ENCODE results near the gene CYP26B1. TPM values are rescaled to one million over a fixed set of nuclear protein-coding genes. Genes with fewer than 3 reads are reported as not detected.

The CYP26B1 gene
- total RNA-seq, 1 experiment from 2014 or later = 3.9 TPM

DNA sequence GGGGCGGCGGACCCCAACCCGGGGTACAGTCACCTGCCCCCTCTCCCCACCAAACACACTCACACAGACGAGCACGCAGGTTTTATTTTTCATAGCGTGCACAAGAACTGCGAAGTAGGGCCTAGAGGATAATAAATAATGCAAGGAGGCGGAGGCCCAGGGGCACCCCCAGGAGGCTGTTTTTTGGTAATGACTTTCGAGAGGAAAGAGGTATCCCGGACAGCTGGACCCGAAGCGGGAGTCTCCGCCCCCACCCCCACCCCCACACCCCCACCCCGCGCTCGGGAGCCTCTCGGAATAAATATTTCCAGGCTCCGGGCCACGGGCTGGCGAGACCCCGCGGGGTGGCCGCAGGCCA lies 3.4 kb downstream of the CYP26B1 start:
- TF ChIP-seq EZH2 (IDR thresholded peaks at IDR 0.05; ENCODE audit: low read length, unreplicated experiment) (no peak), EZH2phosphoT487 (IDR thresholded peaks at IDR 0.05; ENCODE audit: borderline replicate concordance, low read length) (no peak)
- TF ChIP-seq, protein P1, sequence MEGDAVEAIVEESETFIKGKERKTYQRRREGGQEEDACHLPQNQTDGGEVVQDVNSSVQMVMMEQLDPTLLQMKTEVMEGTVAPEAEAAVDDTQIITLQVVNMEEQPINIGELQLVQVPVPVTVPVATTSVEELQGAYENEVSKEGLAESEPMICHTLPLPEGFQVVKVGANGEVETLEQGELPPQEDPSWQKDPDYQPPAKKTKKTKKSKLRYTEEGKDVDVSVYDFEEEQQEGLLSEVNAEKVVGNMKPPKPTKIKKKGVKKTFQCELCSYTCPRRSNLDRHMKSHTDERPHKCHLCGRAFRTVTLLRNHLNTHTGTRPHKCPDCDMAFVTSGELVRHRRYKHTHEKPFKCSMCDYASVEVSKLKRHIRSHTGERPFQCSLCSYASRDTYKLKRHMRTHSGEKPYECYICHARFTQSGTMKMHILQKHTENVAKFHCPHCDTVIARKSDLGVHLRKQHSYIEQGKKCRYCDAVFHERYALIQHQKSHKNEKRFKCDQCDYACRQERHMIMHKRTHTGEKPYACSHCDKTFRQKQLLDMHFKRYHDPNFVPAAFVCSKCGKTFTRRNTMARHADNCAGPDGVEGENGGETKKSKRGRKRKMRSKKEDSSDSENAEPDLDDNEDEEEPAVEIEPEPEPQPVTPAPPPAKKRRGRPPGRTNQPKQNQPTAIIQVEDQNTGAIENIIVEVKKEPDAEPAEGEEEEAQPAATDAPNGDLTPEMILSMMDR (conservative IDR thresholded peaks at IDR 0.05; ENCODE audit: low read depth, low read length) = no peak
- DNase-seq = no peak
- peak overlapping the region; percentile 91 for H2AFZ ChIP-seq (ENCODE audit: low read length)
- ATAC-seq = no peak
- intact Hi-C loops (cut with micrococcal nuclease) = no loop called here
- H3K4me1 ChIP-seq (ENCODE audit: insufficient read depth, low read length) = peaks cover 15% of the 10 kb centered on the region
- H3K27ac ChIP-seq (ENCODE audit: low read length) = no peak overlapping the region
- H3K79me2 ChIP-seq (ENCODE audit: low read length) = no peaks in the 10 kb centered on the region
- no peaks in the 10 kb centered on the region for H3K36me3 ChIP-seq (ENCODE audit: low read depth, low read length)
- H3F3A ChIP-seq (ENCODE audit: low read length, unreplicated experiment) = no peaks in the 10 kb centered on the region
- no peaks in the 10 kb centered on the region for H4K20me1 ChIP-seq (ENCODE audit: low read length)
- peak overlapping the region; percentile 83 for H3K4me3 ChIP-seq (ENCODE audit: low read length)
- POLR2A ChIA-PET (ENCODE audit: unreplicated experiment) = no interaction called here
- no peaks in the 10 kb centered on the region for H3K9me2 ChIP-seq (replicated peaks; ENCODE audit: low read length)
- no peak overlapping the region for H3K9ac ChIP-seq (ENCODE audit: low read length)
- H3K27me3 ChIP-seq (ENCODE audit: low read length) = peaks cover 20% of the 10 kb centered on the region
- CTCF ChIA-PET = no interaction called here
- BruUV-seq (replicated peaks) = no TSS peak
- H3K9me3 ChIP-seq (ENCODE audit: low read length) = no peaks in the 10 kb centered on the region
- H3K4me2 ChIP-seq (ENCODE audit: low read length) = peak overlapping the region; percentile 98

GRCh38 chr2:72143441-72144273 lies 4.0 kb downstream of the CYP26B1 start:
- intact Hi-C loops (cut with micrococcal nuclease) = no loop called here
- H4K20me1 ChIP-seq (ENCODE audit: low read length) = no peaks in the 10 kb centered on the region
- H3K9me2 ChIP-seq (replicated peaks; ENCODE audit: low read length) = no peaks in the 10 kb centered on the region
- TF ChIP-seq EZH2phosphoT487 (IDR thresholded peaks at IDR 0.05; ENCODE audit: borderline replicate concordance, low read length) (no peak), EZH2 (IDR thresholded peaks at IDR 0.05; ENCODE audit: low read length, unreplicated experiment) (no peak)
- TF ChIP-seq, protein P1 (conservative IDR thresholded peaks at IDR 0.05; ENCODE audit: low read depth, low read length) = no peak
- H3K9ac ChIP-seq (ENCODE audit: low read length) = no peak overlapping the region
- no peaks in the 10 kb centered on the region for H3K79me2 ChIP-seq (ENCODE audit: low read length)
- no peak overlapping the region for H3K27ac ChIP-seq (ENCODE audit: low read length)
- no peak for ATAC-seq
- H3K9me3 ChIP-seq (ENCODE audit: low read length) = no peaks in the 10 kb centered on the region
- H3K36me3 ChIP-seq (ENCODE audit: low read depth, low read length) = no peaks in the 10 kb centered on the region
- no TSS peak for BruUV-seq (replicated peaks)
- H3K27me3 ChIP-seq (ENCODE audit: low read length) = peaks cover 18% of the 10 kb centered on the region
- ChIA-PET CTCF (no interaction called here), POLR2A (ENCODE audit: unreplicated experiment) (no interaction called here)
- peak overlapping the region; percentile 34 for H3K4me2 ChIP-seq (ENCODE audit: low read length)
- peaks cover 13% of the 10 kb centered on the region for H3K4me1 ChIP-seq (ENCODE audit: insufficient read depth, low read length)
- DNase-seq = no peak
- H3F3A ChIP-seq (ENCODE audit: low read length, unreplicated experiment) = no peaks in the 10 kb centered on the region
- no peak overlapping the region for H3K4me3 ChIP-seq (ENCODE audit: low read length)
- H2AFZ ChIP-seq (ENCODE audit: low read length) = no peak overlapping the region

Data from PC-3 (cell line).